HG02763 (cell line): Measurements from ENCODE around the gene ADGRG1.

ENCODE experiments used
- ATAC-seq: cut with Tn5 transposase; IDR thresholded peaks from one replicate; pipeline ENCODE4 v1.9.1; 2021; ENCODE audit warnings: mild to moderate bottlenecking, moderate library complexity; ENCODE audit not compliant: unreplicated experiment

The ADGRG1 gene

GRCh38 chr16:57633383-57634064, 5.1 kb downstream of the ADGRG1 start:
- no peak for ATAC-seq

GRCh38 chr16:57634171-57634570, 5.7 kb downstream of the ADGRG1 start:
- no peak for ATAC-seq

DNA sequence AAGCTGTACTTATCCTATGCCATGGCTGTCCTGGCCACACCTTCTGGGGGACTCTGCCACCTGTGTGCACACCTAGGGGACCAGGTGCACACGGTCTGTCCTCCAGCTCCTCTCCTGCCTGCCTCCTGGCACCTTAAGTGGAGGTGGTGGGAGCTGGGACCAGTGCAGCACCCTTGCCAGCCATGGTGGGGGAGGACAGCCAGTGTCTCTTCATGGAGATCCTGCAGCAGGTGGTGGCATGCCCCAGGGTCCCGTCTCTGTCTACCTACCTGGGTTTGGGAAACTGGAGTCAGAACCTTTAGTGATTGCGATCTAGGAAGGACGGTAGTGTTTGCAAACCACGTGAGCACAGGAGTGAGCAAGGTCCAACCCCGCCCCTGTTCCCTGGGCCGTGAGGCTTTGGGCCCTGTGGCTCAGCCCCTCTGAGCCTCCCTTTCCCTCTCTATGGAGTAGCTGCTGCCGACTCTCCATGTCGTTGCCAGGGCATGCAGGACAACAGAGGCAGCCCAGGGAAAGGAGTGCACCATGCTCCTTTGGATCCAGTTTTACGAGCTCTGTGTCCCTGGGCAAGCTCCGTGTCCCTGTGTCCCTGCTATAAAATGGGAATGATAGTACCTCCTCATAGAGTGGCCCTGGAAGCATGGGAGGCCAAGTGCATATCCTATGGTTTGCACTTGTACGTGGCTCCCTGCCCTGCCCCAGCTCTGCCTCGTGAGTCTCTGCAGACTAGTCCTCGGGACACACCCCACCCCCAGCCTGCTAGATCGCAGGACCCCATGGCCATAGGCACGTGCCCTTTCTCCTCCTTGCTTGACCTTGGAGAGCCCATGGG, 7.1 kb downstream of the ADGRG1 start:
- no peak for ATAC-seq

- no peak for ATAC-seq
Measured at GRCh38 chr16:57636184-57636583, 7.8 kb downstream of the ADGRG1 start.

DNA sequence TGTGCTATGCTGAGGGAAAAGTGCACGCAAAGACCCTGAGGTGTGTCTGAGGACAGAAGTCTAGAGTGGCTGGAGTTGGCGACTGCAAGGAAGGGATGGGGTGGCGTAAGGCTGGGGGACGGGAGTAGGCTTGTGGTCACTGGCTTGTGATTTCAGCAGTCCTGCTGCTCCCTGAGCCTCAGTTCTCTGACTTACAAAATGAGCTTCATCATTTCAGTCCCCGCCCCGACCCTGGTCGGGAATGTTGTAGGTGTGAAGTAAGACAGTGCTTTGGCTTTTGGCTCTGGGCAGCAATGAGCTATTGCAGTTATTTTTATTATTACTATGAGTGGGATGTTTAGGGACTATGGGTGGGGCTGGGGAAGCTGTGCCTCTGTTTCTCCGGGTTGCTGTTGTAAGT, 8.6 kb downstream of the ADGRG1 start:
- no peak for ATAC-seq

DNA sequence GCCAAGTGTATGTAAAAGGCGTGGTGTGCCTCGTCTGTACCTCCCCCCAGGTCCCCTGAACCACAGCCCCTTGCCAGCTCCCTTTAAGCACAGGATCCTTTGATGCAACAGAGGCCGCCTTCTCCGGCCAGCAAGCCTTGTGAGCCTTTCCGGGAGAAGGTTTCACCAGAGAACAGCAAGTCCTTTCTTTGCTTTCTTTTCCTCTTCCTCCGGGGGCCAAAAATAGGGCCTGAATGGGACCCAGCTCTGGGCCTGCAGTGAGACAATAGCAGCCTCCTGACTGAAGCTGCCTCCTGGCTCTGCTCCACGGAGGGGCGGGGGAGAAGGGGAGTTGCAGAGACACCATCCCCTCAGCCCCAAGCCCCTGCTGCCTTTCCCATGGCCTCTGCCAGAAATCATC, 9.0 kb downstream of the ADGRG1 start:
- no peak for ATAC-seq

DNA sequence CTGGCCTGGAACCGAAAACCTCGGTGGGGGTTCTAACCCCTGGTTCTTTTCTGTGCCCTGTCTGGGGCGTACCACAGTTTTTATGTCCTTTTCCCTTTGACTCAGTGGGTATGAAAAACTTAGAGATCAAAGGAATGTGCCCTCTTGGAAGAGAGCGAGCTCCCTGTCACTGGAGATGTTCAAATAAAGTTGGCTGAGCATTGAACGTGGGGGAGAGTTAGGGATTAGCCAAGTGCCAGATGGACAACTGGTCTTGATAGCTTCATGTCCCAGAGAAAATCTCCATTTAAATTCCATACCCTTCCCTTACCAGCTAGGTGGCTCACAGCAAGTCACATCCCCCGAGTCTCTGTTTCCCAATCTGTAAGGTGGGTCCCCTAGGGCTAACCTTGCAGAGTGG, 9.5 kb downstream of the ADGRG1 start:
- no peak for ATAC-seq

DNA sequence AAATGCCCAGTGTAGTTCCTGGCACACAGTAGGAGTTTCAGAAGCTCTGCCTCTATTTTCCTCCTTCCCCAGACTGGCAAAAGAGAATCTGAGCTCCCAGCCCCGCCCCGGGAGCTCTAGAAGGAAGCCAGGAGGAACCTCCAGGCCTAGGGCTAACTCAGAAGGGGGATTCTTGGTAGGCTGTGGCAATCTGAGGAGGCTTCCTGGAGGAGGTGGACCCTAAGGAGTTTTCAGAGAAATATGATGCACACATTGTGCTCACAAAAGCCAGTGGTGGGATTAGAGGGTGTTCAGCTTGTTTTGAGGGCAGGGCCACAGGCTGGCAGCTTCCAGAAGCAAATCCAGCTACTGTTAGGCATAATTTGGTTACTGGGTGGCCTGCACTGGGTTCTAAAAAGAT, 10.0 kb downstream of the ADGRG1 start:
- ATAC-seq, result no peak

DNA sequence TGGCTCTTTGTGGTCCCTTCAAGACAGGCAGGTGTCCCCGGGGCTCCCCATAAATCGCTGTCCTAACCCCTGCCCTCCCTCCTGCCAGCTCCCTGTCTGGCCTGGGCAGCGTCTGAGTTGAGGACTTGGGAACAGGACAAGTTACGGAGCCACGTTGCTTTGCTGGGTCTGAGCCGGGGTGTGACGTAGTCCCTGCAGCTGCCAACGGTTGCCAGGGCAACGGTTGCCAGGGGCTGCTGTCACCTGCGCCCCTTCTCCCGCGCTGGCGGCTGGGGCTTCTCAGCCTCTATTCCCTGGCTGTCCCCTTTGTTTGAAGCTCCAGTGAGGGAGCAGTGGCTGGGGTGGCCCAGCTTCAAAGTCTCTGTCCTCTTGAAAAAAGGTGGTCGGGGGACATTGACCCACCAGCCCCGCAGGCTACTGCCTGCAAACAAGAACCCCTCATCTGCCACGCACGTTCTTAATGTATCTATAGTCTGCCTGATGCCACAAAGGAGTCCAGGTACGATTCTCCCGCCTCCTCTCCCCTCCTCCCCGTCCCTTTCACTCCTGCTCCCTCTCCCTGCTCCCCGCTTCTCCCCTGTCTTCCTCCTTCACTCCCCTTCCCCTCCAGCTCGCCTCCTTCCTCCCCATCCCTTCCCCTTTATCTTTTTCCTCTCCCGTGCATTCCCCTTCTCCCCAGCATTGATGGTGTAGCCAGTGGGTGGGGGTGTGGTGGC, 10.9 kb downstream of the ADGRG1 start:
- ATAC-seq, result no peak

DNA sequence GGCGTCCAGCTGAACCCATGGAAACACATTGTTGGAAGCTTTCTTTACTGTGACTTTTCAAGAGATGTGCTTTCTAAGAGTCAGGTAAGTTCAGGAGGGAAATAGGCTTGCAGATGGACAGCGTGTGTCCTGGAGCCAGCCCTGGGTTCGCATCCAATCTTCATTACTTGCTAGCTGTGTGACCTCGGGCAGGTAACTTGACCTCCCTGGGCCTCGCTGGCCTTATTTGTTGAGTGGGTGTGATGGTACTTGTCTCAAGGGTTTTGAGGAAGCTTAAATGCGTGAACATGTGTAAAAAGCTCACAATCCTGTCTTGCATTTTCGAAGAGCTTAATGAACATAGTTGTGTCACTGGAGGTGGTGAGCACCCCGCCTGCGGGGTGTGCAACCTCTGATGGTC, 11.8 kb downstream of the ADGRG1 start:
- ATAC-seq, result no peak

GRCh38 chr16:57640612-57641011, 12.2 kb downstream of the ADGRG1 start:
- no peak for ATAC-seq

DNA sequence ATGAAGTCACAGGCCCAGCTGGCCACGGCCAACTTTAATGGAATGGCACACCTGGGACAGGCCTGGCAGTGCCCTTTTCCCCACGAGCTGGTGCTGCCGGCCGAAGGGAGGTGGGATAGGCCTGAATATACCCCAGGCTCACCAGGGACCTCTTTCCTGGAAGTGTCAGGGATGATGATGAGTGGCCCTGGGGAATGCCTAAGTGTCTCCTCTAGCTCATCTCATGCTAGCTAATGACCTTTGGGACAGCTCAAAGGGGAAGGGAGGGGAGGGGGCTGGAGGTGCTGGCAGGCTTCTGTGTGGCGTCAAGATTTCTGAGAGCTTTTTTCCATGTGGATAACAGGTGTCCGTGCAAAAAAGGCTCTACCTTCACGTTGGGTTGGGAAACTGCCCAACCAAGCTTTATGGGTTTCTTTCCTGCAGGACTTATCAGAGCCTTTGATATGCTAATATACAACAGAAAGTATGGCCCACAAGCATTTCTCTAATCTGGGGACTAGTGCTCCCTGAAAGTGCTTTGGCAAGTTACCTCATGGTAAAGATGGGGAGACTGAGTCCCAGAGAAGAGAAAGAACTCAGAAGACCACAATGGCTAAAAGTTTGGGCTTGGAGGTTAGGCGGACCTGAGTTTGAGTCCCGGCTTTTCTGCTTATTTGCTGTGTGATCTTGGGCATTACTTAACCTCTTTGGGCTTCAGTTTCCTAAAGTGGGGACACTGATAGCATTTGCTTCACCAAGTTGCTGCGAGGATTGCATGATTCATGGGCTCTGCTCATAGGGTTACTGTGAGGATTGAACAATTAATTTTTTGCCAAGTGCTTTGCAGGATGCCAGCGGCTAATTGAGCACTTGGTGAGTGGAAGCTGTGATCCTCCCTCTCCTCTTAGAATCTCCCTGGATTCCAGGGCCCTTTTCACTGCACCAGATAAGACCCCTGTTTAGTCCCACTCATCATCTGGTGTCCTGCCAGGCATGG, 14.0 kb downstream of the ADGRG1 start:
- ATAC-seq, result no peak

- ATAC-seq, result no peak
Measured at GRCh38 chr16:57643147-57643874, 14.9 kb downstream of the ADGRG1 start.

DNA sequence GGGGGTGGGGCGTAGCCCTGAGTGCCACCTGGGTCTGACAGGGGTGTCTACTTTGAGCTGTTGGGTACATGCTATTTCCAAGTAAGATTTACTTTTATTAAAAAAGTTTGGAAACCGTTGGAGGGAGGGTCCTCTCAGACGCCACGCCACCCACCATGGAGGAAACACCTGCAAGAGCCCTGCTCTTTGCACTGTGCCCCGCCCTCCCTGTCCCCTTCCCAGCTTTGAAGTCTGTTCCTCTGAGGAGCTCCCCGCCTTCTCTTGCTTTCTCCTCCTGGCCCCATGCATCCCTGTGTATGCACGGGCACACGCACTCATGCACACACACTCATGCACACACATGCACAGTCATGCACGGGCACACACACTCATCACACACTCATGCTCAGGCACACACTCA, 15.5 kb downstream of the ADGRG1 start:
- ATAC-seq, result no peak

- ATAC-seq, result no peak
Measured at GRCh38 chr16:57644383-57645014, 16.1 kb downstream of the ADGRG1 start.

- ATAC-seq, result no peak
Measured at GRCh38 chr16:57645169-57645568, 16.7 kb downstream of the ADGRG1 start.

- no peak for ATAC-seq
Measured at GRCh38 chr16:57645691-57646387, 17.4 kb downstream of the ADGRG1 start.

DNA sequence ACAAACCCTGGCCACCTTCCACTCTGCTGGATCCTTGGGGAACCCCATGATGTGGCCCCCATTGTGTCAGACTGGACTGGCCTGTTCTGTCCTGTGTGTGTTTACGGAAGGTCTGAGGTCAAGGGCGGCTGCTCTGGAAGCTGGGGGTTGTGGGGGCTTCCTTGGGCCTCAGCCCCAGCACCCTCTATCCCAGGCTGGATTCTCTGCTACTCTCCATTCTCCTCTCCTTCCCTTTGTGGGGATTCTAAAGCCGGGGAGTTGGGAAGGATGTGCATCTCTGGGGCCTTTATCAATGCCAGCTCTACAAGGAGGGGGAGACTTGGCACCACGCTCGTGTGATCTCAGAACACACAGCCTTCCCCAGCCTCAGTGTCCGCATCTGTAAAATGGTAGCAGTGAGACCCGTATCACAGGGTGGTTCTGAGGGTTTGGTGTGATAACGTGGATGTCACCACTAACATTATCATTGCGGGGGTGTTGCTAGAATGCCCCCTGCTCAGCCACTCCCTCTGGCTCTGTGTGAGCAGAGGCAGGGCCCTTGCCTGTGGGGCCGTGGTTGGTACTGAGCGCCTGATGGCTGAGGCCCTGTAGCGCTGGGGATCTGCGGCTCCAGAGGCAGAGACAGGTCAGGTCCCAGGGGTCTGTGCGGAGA, 18.1 kb downstream of the ADGRG1 start:
- ATAC-seq, result no peak
